GM12892 (cell line): ENCODE measurements around the gene MANEA.

Experiments
- DNase-seq: peaks from one replicate; pipeline ENCODE4 v3.0.0; 2011; ENCODE audit not compliant: insufficient read length
- FAIRE-seq: peaks from 2 replicates; lab custom pipeline; 2011; peaks lifted over from hg19 to GRCh38; lab: Jason Lieb, UNC
- POLR2A ChIP-seq: IDR thresholded peaks from 2 replicates; pipeline ENCODE4 v1.6.1; 2011; ENCODE audit warnings: low read depth, low read length, control low read depth
- POLR2AphosphoS5 ChIP-seq: IDR thresholded peaks from 2 replicates; pipeline ENCODE4 v1.6.1; 2011; ENCODE audit warnings: low read depth, low read length, control low read depth
- TAF1 ChIP-seq: IDR thresholded peaks from 2 replicates; pipeline ENCODE4 v1.6.1; 2011; ENCODE audit warnings: low read depth, mild to moderate bottlenecking, control low read depth, low read length, borderline replicate concordance

MANEA gene

DNA sequence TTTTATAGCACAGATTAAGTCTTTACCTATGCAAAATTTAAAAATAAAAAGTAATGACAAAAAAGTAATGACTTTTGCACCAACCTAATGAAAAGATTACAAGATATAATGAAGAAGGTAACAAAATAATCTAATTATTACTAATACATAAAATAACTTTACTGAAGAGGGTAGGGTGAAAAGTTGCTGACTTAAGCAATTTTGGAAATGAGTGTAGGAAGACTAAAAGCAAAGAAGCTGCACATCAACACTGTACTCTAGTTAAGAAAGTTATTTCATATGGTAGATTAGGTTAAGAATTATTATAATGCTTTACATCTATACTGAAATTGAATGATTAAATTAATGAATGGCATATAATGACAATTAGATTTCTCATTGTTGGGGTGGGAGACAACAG lies 76.8 kb downstream of the MANEA start:
- FAIRE-seq: no peak
- no peak for DNase-seq
- no peak for TF ChIP-seq TAF1
- no peak for TF ChIP-seq POLR2A
- no peak for TF ChIP-seq POLR2AphosphoS5

- FAIRE-seq: no peak
- no peak for TF ChIP-seq TAF1
- TF ChIP-seq POLR2A: no peak
- no peak for TF ChIP-seq POLR2AphosphoS5
- no peak for DNase-seq
Measured at GRCh38 chr6:95658886-95659285, 81.6 kb downstream of the MANEA start.
